DMS153 (cell line): ENCODE results near the gene CLUH.
A peak's percentile ranks its signal among the peaks of the same experiment; 100 is the strongest.

Experiments
- DNase-seq: peaks from one replicate; lab custom pipeline; 2025; lab: John Stamatoyannopoulos, UW

CLUH gene, protein sequence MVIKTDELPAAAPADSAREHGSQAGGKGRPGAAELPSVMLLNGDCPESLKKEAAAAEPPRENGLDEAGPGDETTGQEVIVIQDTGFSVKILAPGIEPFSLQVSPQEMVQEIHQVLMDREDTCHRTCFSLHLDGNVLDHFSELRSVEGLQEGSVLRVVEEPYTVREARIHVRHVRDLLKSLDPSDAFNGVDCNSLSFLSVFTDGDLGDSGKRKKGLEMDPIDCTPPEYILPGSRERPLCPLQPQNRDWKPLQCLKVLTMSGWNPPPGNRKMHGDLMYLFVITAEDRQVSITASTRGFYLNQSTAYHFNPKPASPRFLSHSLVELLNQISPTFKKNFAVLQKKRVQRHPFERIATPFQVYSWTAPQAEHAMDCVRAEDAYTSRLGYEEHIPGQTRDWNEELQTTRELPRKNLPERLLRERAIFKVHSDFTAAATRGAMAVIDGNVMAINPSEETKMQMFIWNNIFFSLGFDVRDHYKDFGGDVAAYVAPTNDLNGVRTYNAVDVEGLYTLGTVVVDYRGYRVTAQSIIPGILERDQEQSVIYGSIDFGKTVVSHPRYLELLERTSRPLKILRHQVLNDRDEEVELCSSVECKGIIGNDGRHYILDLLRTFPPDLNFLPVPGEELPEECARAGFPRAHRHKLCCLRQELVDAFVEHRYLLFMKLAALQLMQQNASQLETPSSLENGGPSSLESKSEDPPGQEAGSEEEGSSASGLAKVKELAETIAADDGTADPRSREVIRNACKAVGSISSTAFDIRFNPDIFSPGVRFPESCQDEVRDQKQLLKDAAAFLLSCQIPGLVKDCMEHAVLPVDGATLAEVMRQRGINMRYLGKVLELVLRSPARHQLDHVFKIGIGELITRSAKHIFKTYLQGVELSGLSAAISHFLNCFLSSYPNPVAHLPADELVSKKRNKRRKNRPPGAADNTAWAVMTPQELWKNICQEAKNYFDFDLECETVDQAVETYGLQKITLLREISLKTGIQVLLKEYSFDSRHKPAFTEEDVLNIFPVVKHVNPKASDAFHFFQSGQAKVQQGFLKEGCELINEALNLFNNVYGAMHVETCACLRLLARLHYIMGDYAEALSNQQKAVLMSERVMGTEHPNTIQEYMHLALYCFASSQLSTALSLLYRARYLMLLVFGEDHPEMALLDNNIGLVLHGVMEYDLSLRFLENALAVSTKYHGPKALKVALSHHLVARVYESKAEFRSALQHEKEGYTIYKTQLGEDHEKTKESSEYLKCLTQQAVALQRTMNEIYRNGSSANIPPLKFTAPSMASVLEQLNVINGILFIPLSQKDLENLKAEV (N-terminal part only)

DNA sequence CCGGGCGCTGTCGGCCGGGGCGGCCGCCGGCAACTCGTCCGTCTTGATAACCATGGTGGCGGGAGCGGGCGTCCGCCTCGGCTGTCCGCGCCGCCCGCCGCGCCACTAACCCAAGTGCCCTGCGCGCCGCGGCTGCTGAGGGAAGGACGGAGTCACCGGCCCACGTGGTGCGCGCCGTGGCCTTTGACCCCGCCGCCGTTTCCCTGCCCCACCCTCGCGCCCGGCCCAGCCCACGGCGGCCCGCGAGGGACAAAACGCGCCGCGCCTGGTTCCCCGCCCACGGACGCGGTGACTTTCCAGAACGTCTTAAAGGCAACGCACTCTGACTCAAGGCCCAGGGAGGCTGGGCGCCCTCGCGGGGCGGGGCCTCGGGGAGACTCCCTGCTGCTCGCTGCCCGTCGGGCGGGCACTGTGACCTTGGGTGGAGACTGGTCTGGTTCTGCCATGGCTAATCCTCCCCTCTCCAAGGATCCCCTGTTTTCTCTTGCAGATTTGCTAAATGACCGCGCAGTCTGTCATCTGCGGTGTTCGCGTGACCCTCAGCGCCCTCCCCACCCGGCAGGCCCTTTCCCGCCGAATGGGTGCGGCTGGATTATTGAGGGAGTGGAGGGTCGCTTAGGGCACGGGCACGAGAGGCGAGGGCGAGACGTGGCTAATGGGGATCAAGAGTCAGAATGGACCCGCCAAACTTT lies at the start of gene CLUH:
Gene CLUH (minus strand): TSS at position 157 of the 692 bp plus-strand sequence. CDS start 103 bp downstream, at position 54.
- peak; percentile 81 for DNase-seq

DNA sequence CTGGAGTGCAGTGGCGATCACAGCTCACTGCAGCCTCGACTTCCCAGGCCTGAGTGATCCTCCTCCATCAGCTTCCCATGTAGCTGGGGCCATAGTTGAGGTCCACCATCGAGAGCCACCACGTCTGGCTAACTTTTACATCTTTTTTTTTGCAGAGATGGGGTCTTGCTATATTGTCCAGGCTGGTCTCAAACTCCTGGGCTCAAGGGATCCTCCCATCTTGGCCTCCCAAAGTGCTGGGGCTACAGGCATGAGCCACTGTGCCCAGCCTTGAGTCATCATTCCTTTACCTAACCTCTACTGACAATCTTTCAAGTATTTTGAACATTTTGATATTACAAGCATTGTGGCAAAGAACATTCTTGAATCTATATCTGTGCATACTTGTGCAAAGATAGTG lies 47.3 kb upstream of the CLUH start:
- DNase-seq, result no peak

DNA sequence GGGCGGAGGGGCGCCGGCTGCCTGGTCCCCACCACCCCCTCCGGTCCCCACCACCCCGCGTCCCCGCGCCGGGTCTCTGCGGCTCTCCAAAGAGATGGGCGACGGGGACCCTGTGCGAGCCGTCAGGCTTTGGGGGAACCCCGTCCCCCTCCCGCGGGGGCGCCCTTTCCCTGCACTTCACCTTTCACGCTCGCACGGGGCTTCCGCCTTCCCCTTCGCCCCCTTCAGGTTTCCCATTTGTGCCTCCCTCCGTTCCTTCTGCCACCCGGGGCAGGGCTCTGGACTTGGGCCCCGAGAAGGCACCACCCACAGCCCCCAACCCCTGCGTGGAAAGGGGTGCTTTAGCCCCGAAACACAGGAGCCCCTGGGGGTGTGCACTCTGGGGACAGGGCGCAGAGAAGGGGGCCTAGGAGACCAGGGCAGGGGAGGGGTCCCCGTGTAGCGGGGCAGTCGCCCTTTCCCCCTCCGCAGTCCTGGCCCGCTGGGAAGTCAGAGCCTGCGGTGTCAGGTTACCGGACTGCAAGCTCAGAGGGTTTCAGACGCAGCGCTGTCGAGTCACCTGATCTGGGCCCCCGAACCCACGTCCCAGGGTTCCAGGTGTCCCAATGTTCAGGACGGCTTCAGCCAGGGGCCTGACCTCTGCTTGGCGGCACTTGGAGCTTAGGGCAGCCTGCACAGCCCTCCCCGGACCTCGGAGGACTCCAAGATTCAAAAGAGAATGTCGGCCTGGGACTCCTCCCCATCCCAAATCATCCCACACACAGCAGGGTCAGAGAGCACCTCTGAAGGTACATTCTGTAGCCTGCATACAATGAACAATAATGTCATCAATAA lies 44.5 kb upstream of the CLUH start:
- DNase-seq, result no peak

DNA sequence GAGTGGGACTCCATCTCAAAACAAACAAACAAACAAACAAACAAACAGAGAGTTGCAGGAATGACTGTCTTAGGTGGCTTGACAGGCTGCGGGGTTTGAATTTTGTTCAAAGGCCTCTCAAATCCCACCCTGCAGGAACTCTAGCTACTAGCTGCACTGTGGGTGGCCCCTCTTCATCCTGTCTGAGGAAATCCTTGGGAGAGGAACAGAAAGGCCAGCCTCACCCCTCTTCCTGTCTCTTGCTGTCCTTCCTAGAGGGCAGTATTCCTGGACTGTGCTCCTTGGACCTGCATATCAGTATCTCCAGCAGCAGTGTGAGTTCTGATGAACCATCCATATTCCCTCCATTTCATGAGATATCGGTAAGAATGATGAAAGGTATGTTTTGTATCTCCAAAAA lies 39.9 kb upstream of the CLUH start:
- DNase-seq, result no peak

DNA sequence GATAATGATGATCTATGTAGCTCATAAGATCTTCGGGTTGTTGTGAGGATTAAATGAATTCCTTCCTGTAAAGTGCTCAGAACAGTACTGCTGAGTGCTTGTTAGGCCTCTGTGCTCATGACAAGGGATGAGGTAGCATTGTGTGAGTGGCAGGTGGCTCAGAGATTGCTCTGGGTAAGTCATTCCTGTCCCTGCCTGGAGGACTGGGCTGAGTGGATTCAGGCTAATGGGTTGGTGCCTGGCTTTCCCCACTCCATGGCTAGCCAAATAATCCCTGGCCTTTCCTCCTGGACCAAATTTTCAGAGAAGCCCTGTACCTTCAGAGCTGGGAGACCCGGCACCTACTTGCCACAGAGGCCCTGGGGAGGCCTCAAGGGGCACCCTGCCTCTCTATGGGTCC lies 39.2 kb upstream of the CLUH start:
- DNase-seq, result no peak

DNA sequence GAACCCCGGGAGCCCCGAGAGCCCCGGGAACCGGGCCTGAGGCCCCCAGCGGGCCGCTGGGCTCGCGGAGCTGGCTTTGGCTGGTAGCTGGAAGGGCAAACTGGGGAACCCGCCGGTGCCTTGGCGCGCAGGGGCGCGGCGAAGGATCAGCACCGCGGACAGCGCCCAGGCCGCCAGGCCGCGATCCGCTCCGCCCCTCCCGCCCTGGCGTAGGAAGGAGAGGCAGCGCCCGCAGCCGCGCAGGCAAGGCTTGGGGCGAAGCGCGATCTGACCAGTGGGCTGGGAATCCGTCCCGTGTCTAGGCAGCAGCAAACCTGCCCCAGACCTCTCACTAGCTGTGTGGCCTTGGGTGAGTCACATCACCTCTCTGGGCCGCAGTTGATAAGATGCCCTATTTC lies 38.2 kb upstream of the CLUH start:
- no peak for DNase-seq

DNA sequence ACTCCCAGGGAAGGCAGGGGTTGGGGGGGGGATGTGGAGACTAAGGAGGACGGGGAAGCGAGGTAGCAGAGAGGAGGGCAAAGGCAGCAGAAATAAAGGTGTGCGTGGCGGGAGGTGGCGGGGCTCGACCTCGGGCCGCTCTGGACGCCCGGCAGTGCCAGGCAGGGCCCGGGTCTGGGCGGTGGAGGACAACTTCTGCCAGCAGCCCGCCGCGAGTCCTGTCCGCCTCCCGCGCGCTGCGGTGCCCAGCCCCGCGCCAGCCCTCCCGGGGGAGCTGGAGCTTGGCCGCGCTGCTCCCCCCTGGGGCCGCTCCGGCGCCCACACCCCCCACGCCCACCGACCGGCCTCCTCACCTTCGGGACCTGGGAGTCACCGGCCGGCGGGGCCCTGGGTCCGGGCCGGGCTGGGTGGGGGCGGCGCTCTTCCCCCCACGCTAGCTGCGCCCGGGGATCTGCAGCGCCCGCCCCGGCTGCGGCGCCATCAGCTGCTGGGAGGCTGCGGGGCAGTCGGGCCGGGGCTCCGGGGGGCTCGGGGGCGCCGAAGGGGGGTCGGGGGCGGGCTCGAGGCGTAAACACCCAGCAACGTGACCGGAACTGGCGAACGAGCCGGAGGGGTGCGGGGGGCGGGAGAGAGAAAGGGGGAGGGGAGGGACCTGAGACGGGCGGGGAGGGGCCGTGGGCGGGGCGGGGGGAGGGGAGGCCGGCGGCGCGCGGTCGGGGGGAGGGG lies 37.7 kb upstream of the CLUH start, which contains the start of gene CCDC92B:
Gene CCDC92B (minus strand): TSS at position 595 of the 726 bp plus-strand sequence. CDS start 14,507 bp downstream, outside the sequence.
- DNase-seq, result no peak

DNA sequence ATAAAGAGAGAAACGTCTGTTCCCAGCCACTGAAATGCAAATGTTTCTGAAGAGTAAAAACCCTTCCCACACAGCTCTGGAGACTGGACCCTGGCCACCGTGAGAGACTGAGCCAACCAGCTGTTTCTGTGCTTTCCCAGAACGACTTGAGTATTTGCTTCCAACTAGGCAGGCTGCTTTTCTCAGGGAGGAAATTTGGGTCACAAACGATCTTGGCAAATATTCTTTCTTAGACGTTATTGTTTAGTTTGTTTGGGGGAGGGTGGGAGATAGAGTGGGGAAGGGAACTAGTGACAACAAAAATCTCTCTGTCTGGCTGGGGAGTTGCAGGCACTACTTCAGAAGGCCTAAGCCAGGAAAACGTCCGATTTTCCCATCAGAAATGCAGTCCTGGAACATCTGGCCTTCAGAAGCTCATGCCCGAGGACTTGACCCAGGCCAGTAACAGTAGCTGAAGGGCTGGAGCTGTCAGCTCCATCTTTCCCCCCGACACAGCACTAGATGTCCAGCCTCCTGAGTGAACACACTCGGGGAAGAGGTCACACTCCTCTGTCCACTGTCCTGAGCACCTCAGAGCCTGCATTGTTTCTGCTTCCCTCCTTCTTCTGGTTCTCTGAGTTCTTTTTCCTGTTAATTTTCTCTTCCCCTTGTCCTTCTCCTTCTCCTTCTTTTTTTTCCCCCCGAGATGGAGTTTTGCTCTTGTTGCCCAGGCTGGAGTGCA lies 33.9 kb upstream of the CLUH start:
- no peak for DNase-seq

DNA sequence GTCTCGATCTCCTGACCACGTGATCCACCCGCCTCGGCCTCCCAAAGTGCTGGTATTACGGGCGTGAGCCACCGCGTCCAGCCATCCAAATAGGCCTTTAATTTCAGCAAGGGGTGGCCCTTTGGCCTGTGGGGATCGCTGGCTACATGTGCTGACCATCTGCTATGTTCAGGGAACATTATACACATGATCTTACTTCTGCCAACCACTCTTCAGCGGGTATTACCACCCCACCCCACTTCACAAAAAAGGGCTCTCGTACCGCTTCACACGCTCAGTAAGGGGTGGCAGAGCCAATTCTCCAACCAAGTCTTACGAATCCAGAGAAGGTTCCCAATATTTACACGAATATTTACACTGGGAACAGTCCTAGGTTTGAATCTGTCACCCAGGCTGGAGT lies 26.1 kb upstream of the CLUH start:
- no peak for DNase-seq

DNA sequence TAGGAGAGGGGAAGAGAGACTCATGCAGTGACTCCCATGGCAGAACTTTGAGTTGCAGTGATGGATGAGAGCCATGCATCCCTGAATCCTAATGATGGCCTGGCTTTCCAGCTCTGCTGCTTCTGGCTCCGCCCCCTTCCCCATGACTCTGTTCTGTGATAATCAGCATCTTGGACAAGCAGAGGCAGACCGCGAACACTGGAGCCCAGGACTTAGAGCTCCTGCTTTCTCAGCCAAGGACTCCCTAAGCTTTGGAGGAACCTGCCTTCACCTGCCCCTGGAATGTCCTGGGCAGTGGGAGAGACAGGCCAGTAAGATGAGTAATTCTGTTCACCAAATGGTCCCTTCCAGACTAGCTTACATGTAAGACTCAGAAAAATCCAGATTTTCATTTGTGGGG lies 25.4 kb upstream of the CLUH start:
- DNase-seq, result no peak

DNA sequence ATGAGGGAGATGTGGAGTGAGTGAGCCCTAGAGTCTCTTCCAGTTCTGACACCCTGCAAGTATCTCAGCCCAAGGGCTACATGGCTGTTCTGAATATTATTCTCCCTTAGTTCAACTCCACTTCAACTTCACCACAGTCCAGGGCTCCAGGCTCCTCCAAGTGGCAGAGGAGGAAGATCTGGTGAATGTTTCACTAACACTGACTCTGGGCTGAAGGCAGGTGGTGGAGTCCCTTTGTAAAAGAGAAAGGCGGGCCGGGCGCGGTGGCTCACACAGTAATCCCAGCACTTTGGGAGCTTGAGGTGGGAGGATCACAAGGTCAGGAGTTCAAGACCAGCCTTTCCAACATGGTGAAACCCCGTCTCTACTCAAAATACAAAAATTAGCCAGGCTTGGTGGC lies 24.3 kb upstream of the CLUH start:
- DNase-seq, result no peak

DNA sequence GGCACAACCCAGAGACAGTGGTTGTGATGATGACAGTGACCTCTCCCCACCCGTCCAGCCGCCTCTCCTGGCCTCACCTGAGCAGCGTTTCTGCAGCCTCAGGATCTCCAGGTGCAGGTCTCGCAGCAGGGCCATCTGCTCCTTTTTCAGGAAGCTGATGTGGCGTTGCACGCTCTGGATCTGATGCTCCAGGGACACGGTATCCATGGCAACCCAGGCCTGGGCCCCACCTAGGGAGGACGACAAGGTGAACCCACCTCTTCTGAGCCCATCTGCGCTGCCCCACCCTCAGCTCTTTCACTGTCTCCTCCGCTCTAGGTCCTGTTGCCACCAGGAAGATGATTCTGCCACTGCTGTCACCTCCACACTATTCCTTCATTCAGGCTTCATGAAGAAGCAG lies 23.4 kb upstream of the CLUH start:
- no peak for DNase-seq

DNA sequence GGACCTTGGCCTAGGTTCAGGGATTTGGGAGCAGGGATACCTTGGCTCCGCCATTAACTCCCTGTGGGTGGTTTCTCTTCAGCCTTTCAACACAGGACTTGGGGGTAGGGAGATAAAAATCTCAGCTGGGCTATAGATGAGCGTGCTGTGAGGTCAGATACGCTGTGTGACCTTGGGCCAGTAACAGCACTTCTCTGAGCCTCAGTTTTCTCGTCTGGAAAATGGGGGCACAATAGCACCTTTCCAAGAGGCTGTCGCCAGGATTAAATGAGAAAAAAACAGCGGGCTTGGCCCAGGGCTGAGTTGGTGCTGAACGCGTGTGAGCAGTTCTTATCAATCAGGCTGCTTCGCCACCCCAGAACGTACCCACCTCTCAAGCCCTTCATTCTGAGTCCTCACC lies 20.2 kb upstream of the CLUH start:
- DNase-seq, result no peak

DNA sequence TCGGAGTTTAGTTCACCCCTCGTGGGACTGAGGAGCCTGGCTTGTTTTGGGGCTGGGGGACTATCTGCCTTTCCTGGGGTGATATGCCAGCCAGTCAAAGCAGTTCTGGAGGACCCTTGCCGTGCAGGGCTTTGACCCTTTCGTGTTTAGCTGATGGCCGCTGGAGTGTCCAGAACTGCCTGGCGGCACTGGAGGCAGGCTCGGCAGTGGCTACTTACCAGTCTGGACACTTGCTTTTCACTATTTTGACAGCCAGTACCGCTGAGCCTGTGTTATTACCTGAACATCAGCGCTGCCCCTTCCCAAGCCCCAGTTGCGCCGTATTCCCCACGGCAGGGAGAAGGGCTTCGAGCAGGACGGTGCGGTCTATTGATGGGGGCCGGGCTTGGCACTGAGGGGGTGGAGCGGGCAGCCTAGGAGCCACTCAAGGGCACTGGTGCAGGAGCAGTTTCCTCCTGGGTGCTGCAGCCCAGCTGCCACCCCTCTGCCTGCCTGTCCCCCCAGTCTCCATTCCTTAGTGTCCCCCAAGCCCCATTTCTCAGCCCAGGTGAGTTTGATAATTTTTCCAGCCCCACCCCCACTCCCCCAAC lies 19.3 kb upstream of the CLUH start:
- no peak for DNase-seq

DNA sequence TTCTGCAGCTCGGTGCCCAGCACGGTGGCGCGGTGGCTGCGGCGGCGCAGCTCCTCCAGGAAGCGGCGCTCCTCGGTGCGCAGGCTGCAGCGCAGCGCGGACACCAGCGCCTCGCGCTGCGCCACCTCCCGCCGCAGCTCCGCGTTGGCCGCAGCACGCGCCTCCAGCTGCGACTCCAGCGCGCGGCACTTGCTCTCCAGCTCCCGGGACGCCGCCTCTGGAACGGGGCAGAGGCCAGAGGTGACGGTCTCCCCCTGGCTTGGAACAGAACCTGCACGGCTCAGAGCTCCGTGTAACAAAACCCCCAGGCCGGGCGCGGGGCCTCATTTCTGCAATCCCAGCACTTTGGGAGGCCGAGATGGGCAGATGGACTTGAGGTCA lies 13.2 kb upstream of the CLUH start:
- no peak for DNase-seq

DNA sequence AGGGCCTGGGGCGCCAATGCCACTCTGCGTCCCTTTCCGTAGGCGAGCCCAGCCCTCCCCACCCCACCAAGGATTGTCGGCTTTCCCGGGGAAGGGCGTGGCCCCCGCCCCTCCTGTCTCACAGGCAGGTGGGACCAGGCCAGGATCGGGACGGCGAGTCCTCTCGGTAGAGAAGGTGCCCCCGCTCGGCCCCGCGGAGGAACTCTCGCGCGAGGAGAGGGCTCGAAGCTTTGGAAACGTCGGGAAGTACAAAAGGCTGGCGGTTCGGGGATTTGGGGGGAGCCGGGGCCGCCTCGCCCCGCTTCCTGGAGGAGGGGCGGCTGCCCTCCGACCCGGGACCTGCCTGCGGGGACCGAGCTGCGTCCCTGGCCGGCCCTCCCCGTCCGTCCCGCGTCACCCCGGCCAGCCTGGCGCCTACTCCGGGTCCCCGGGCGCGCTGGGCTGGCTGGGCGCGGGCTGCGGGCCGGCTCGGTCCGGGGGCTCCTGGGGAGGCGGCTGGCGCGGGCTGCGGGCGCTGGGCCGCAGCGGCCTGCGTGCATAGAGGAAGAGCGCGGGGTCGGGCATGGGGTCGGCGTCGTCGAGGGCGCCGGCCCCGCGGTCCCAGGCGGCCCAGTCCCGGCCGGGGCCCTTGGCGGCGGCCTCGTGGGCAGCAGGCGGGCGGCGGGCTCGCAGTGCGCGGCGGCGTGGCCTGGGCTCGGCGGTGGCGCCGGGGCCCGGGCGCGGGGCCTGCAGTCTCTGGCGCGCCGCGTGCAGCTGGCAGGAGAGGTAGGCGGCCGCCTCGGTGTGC lies 12.6 kb upstream of the CLUH start:
- peak; percentile 37 for DNase-seq

DNA sequence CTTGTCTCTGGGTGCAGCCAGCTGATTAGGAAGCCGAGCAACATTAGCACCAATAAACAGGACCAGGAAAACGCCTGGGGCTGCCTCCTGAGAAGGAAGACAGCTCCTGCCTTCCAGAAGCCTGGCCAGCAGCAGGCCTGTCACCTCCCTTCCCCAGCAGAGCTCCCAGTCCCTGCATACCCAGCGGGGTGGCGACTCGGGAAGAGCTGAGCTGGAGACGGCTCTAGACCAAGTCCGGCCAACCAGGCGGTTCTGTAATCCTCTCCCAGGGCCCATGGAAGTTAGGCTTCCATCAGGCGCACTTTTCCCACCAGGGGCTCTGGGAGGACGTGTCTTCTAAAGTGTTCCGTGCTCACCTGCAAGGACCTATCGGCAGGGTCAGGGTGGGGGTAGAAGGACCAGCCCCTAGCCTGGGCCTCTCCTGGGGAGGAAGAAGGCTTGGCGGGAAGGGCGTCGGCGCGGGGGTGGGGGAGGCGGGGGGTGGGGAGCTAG lies 12.0 kb upstream of the CLUH start:
- peak; percentile 12 for DNase-seq

DNA sequence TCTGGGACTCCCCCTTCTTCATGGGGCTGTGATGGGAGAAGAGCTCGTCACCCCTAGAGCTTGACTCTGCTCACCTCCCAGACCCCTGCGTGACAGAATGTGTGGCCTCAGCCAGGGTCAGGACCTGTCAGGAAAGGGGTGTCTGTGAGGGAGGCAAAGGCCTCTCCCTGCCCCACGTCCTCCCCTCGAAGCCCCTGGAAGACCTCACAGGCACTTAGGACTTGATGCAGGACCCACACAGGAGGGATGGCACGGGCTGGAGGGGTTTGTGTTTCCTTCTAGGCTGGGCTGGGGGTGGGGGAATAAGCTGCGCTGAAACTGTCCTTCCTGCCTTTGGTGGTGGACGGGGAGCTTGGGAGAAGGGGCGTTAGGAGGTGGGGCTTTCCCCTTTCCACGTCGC lies 11.0 kb upstream of the CLUH start:
- DNase-seq, result no peak
